GM21717 (cell line): ENCODE results near the gene SEMA4D.

ENCODE experiments used
- ATAC-seq: cut with Tn5 transposase; IDR thresholded peaks from one replicate; pipeline ENCODE4 v1.9.1; 2021; ENCODE audit warnings: mild to moderate bottlenecking, moderate library complexity; ENCODE audit not compliant: unreplicated experiment

SEMA4D gene

DNA sequence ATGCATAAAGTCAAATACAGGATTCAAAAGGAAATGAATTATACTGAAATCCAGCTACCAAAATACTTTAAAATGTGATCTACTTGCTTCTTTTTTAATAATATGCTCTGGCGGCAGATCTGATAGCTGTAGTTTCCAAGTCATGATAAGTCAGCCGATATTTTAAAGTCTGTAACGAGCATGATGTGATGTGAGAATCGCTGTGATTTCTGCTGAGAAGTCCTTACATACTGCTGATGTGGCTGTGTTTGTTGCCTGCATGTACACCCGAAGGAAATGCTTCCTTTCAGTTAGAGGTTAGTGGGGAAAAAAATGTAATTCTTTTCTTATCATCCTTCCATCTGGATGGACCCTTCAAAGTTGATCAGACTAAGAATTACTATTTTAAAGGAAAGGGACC lies 4.8 kb upstream of the SEMA4D start:
- ATAC-seq: no peak

GRCh38 chr9:89502038-89502601 lies 4.2 kb upstream of the SEMA4D start:
- no peak for ATAC-seq

- no peak for ATAC-seq
Measured at GRCh38 chr9:89501311-89501898, 3.5 kb upstream of the SEMA4D start.

DNA sequence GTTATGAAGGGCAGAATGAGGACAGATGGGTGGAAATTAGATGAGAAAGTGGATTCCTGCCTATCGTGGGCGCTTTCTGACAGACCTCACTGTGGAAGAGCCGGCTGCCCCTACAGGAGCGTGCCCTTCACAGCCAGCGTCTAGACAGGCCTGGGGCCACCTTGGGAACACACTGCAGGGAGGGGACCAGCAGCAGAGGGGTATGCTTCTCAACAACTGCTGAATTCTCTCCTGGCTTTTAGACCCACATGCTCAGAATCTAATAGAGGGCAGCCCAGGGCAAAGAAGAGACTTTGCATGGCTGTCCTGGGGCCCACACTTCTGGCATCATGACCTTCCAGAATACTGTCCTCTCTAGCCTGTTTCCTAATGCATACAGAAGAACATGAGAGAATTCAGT lies 2.1 kb upstream of the SEMA4D start:
- ATAC-seq: no peak

GRCh38 chr9:89498852-89499480 lies 1.1 kb upstream of the SEMA4D start:
- ATAC-seq: peak; percentile 66

DNA sequence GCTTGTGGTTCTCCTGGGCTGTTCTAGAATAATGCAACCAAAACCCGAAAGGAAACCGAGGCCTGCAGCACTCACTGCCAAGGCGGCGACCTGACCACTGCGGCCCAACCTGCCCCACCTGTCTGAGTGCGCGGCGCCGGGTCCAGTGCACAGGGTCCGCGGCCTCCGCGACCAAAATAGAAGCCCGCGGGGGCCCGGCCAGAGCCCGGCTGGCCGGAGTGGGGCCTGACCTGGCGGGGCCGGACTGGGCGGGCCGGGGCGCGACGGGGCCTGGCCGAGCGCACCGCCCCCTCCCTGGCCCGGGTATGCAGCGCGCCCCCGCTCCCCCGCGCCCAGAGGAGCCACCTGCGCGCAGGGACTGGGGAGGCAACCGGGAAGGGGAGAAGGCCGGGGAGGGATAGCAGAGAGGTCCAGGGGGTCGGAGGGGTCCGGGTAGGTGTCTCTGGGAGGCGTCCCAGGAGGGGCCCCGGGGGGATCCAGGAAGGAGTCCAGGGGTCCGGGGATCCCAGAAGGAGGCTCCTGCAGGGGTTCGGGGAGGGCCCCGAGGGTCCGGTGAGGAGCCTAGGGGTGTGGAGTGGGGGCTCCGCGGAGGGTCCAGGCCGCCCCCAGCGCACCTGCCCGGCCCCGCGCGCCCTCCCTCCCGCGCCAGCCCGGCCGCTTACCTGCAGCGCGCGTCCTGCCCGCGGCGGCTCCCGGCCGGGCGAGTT lies 503 bp downstream of the SEMA4D start:
- no peak for ATAC-seq

GRCh38 chr9:89496645-89497256 lies 1.2 kb downstream of the SEMA4D start:
- no peak for ATAC-seq

GRCh38 chr9:89495824-89496560 lies 1.9 kb downstream of the SEMA4D start:
- ATAC-seq: no peak

DNA sequence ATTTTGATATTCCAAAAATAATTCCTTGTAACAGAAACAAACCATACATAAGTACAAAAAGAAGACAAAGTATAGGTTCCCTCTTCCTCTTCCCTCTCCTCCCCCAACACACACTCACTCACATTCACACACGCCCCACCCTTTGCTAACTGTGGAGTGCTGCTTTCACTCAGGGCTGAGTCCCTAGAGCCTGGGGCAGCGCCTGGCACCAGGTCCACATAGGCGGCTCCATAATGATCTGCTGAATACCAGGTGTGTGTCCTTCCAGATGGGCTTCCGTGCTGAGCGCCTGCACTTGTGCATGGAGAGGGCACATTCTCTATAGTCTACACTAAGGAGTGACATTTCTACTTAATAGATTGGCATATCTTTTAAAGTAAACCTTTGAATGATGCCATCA lies 3.7 kb downstream of the SEMA4D start:
- no peak for ATAC-seq

- no peak for ATAC-seq
Measured at GRCh38 chr9:89493671-89494070, 4.2 kb downstream of the SEMA4D start.

- ATAC-seq: no peak
Measured at GRCh38 chr9:89493181-89493580, 4.7 kb downstream of the SEMA4D start.

DNA sequence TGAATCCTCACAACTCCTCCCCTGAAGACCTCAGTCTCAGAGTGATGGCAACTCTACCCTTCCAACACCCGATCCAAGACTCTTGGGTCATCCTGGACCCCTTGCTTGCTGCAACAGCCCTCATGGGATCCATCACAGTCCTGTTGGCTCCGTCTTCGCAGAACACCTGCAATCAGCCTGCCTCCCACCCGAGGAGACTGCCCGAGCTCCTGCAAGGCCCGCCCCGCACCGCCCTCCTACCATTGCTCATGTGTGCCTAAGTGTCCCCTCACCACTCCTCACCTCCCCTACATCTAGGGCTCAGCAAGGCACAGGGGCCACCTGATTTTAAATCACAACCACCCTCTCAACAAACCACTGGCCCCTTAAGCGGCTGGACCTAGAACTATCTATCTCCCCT lies 5.3 kb downstream of the SEMA4D start:
- ATAC-seq: no peak

DNA sequence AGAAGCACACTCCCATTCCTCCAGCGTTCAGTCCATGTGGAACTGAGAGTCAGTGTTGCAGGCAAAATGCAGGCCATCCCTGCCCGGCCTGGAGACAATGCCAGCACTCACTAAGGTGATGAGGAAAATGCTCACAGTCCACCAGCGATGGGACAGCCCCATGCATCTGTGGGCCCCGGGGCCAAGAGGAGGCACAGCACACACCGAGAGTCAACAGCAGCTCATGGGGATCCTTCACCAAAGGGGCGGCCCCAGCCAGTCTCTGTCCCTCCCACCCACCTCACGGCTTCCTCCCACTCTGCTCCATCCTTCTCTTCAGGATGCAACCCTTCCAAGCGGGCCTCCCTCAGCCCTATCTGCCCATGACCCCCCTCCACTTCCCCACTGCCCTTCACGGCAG lies 6.2 kb downstream of the SEMA4D start:
- ATAC-seq: no peak

DNA sequence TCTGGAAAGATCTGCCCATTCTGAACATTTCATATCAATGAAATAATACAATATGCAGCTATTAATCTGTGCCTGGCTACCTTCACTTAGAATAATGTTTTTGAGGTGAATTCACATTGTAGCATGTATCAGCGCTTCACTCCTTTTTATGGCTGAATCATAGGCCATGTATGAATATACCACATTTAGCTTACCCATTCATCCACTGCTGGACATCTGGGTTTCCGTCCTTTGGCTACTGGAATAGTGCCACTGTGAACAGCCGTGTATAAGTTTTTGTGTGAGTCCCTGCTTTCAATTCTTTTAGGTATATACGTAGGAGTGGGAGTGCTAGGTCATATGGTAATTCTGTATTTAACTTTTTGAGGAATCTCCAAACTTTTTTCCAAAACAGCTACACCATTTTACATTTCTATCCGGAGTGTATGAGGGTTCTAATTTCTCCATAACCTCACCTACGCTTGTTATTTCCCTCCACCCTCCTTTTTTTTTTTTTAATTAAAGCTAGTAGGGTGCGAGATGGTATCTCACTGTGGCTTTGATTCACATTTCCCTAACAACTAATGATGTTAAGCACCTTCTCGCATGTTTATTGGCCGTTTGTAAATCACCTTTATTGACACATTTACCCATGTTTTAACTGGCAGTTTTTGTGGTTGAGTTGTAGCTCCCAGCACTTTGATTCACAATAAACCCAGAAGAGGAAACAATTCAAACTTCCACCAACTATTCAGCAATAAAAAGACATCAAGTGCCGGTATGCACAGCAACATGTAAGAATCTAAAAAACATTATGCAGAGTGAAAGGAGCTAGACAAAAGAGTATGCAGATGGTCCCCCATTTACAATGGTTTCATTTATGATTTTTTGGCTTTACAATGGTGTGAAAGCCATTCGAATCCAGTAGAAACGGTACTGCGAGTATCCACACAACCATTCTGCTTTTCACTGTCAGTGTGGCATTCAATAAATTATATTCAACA lies 8.1 kb downstream of the SEMA4D start:
- no peak for ATAC-seq

DNA sequence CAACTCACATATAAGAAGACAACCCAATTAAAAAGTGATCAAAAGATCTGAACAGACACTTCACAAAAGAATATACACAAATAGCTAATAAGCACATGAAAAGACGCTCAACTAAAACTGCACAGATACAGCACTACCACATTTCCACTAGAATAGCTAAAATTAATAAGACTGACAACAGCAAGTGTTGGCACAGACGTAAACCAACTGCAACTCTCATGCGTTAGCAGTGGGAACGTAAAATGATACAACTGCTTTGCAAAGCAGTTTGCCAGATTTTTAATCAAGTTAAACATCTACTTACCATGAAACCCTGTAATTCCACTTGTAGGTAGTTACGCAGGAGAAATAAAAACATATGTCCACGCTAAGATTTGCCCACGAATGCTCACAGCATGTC lies 9.0 kb downstream of the SEMA4D start:
- no peak for ATAC-seq

- no peak for ATAC-seq
Measured at GRCh38 chr9:89488131-89488530, 9.8 kb downstream of the SEMA4D start.

GRCh38 chr9:89486681-89487080 lies 11.2 kb downstream of the SEMA4D start:
- no peak for ATAC-seq

GRCh38 chr9:89484475-89485404 lies 13.2 kb downstream of the SEMA4D start:
- peak; percentile 40 for ATAC-seq
